ENCODE data around the gene METTL23.

GRCh38 chr17:76735006-76735405 lies 8.4 kb downstream of the METTL23 start:
- TF ChIP-seq, protein P1, sequence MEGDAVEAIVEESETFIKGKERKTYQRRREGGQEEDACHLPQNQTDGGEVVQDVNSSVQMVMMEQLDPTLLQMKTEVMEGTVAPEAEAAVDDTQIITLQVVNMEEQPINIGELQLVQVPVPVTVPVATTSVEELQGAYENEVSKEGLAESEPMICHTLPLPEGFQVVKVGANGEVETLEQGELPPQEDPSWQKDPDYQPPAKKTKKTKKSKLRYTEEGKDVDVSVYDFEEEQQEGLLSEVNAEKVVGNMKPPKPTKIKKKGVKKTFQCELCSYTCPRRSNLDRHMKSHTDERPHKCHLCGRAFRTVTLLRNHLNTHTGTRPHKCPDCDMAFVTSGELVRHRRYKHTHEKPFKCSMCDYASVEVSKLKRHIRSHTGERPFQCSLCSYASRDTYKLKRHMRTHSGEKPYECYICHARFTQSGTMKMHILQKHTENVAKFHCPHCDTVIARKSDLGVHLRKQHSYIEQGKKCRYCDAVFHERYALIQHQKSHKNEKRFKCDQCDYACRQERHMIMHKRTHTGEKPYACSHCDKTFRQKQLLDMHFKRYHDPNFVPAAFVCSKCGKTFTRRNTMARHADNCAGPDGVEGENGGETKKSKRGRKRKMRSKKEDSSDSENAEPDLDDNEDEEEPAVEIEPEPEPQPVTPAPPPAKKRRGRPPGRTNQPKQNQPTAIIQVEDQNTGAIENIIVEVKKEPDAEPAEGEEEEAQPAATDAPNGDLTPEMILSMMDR (IDR thresholded peaks at IDR 0.05): no peak
- no peak for TF ChIP-seq POLR2A (IDR thresholded peaks at IDR 0.05)
